Right ventricle myocardium superior (tissue), 1 donor: Measurements from ENCODE around the gene PARK7. TPM values are rescaled to one million over a fixed set of nuclear protein-coding genes. Genes with fewer than 3 reads are reported as not detected.
"Not testable (repeated sequence)": the region's sequence is repeated elsewhere in the genome, so short reads cannot be mapped to it uniquely, and the experiment has no call there.

Experiments used
- ATAC-seq: fragments of 200-7000 bp; cut with Tn5 transposase; one replicate; pipeline ENCODE4 v1.9.1; 2020; ENCODE audit warnings: mild to moderate bottlenecking; ENCODE audit not compliant: poor library complexity
- DNase-seq: peaks from one replicate; pipeline ENCODE4 v3.0.0-alpha.2; 2020
- intact Hi-C: fragments of 100-400 bp; cut with DNase I; formaldehyde crosslinking; loops from one replicate; pipeline ENCODE4 v1.11.2; 2022
- long read RNA-seq: library from polyadenylated mRNA; unstranded; transcript quantifications from one replicate; pipeline ENCODE4 v2.0.0, GENCODE V29; 2021
- total RNA-seq: library from RNA; stranded (reverse); fragmentation: NEBNext Ultra II Directional; extraction: Animal tissue kit (Norgen Biotek cat#: 25700); gene quantifications from one replicate; pipeline ENCODE4 v1.2.1, GENCODE V29; 2021
- donor health status: DM: no; HTN: yes; CAD: no; lungs with severe emphysema.

The PARK7 gene
- total RNA-seq: 361 TPM
- long read RNA-seq, transcript PARK7-201 (7 exons, 949 nt): minor isoform, 88 of 224 reads
- long read RNA-seq, transcript PARK7-209 (7 exons, 1,088 nt): major isoform, 119 of 224 reads
- long read RNA-seq, partial matches to known transcripts: 12 of 224 reads
- long read RNA-seq, other reads (novel, unspliced or antisense): 3 of 224 reads

- intact Hi-C loops: no loop called here
- peak; percentile 100 for DNase-seq
- peak; percentile 95 for ATAC-seq
Observed at GRCh38 chr1:7961216-7962013, at the start of gene PARK7. TSS of gene PARK7 (plus strand) at chr1:7961711. CDS start at chr1:7962786, 1,075 bp downstream.

DNA sequence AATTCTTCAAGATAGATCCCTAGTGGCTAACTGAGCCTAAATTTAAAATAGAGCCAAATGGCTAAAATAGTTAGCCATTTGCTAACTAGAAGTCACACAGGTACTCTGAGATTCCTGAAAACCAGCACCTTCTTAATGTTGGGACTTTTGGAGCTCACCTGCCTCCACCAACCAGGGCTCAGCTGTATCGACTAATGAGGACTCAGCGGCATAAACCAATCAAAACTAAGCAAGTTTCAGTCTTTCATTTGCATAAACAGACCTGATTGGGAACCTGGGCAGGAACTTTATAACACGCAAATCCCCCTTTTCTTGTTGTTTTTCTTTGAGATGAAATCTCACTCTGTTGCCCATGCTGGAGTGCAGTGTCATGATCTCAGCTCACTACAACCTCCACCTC lies 49.4 kb upstream of the PARK7 start:
- intact Hi-C loops: no loop called here
- ATAC-seq: no peak

DNA sequence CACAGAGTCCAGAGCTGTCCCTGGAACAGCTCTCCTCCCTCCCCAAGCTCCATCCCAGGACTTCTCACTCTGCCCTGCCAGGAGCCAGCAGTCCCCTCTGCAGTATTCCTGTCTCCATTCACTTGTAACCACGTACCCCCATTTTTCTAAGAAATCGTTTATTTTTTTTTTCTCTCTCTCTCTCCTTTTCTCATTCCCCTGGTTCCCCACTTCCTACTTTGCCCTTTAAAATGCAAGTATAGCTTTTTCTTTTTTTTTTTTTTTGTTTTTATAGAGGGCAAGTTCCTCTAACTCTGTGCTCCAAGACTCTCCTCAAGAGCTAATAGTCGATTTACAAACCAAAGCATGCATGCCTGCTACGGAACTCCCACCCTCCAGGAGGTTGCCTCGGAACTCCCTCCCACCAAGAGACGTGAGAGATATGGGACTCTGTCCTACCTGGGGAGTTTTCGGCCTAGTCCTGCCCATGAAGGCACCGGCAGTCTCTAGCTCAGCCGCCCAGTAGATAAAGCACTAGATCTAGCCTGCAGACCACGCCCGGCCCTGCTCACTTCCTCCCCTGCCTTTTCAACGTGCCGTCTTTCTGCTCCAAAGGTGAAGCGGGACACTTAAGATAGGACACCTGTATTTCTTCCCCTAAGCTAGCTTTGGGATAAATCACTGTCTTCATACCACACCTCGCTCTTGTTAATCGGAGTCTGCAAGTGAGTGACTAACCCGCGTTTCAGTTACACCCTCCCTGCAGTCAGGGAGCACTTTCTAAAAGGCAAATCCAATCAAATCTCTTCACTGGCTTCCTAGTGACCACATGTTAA lies 48.6 kb upstream of the PARK7 start:
- DNase-seq: no peak
- ATAC-seq: no peak
- intact Hi-C loops: no loop called here

More for the DNA sequence above, 49.4 kb upstream of the PARK7 start:
- no peak for DNase-seq

DNA sequence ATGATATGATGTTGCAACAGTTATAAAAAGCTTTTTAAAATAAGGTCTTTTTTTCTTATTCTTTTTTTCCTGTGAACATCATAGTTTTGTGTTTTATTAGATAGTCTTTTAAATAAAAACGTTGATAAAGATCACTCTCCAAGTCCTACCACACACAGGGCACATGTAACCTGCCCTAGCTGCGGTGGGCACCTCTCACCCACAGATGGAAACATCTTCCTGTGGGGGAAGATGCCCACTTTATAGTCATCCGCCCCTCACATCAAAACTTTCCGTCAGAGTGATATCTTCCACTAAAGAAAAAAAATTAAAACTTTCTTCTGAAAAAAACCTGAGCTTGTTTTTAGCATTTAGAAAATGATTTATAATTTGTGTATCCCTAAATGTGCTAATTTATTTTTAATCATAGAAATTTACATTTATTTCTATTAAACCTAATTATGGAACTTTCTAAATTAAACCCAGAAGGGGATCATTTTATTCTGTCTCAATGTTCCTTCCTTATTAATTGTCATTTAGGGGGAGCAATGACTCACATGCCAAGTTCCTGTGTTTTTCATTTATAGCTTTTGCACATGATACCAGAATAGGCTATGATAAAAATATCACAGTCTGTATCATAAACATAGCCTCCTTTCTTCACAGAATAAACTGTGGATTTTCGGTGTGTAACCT lies 45.5 kb upstream of the PARK7 start:
- ATAC-seq (no peak), DNase-seq (no peak)
- intact Hi-C loops: no loop called here

DNA sequence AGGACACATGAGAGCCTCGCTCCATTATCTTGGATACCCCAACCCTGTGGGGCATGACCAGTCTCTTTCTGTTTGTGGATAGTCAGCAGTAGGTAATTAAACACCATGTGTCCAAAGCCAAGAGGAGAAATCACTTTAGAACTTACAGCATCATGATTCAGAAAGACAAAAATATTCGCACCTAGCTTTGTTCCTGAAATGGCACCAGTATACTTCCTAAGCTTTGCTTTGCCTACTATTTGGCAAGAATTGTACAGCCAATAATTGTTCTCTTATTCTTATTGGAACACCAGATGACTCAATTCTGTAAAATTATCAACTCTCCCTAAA lies 45.0 kb upstream of the PARK7 start:
- intact Hi-C loops: no loop called here
- ATAC-seq: no peak
- no peak for DNase-seq

DNA sequence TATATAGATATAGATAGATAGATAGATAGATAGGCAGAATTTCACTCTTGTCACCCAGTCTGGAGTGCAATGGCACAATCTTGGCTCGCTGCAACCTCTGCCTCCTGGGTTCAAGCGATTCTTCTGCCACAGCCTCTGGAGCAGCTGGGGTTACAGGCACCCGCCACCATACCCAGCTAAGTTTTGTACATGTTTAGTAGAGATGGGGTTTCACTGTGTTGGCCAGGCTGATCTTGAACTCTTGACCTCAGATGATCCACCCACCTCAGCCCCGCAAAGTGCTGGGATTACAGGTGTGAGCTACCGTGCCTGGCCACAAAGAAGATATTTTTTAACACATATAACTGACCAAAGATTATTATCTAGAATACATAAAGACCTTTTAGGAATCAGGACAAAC lies 43.5 kb upstream of the PARK7 start:
- intact Hi-C loops, ATAC-seq, DNase-seq: not testable (repeated sequence)

DNA sequence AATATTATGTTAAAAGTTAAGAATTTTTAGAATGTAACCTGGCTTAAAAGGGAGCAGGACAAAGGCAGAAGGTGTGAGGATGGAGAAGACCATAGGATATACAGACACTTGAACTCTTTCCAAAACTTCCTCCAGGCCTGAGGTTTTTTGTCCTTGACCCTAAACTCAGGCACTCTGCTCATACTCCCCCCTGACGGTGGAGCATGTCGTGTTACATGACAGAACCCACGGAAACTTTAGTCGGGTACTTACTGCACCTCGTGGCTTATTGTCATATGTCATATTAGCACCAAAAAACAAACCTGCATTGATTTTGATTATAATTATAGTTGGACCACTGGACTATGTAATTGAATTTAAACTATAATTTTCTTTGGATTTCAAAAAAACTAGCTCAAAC lies 41.6 kb upstream of the PARK7 start:
- no peak for ATAC-seq
- no peak for DNase-seq
- intact Hi-C loops: no loop called here

DNA sequence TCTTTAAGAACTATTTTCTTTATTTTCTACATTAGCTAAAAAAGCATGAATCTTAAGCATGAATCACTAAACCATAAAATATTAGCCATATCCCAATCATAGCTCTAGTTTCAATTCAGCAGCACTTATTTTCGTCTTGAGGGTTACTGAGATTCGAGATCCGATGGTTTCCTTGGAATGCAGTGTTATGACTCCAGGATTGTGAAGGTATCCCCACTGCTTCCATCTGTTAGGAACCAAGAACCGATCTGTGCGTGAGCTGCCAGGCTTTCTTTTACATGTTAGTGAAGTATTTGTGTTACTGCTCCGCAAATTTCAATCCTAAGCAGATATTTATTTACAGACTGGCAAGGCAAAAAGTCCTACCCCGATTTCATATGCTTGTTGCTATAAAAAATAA lies 39.7 kb upstream of the PARK7 start:
- intact Hi-C loops: no loop called here
- ATAC-seq: no peak
- DNase-seq: no peak

GRCh38 chr1:7922301-7922700 lies 39.2 kb upstream of the PARK7 start:
- DNase-seq: no peak
- no peak for ATAC-seq
- intact Hi-C loops: no loop called here

GRCh38 chr1:7927061-7927460 lies 34.5 kb upstream of the PARK7 start:
- DNase-seq, ATAC-seq, intact Hi-C loops: not testable (repeated sequence)

- ATAC-seq (no peak), DNase-seq (no peak)
- intact Hi-C loops: no loop called here
Observed at GRCh38 chr1:7928247-7928646, 33.3 kb upstream of the PARK7 start.

- intact Hi-C loops: no loop called here
- DNase-seq: no peak
- ATAC-seq: no peak
Observed at GRCh38 chr1:7929637-7930036, 31.9 kb upstream of the PARK7 start.

- ATAC-seq: no peak
- intact Hi-C loops: no loop called here
Observed at GRCh38 chr1:7930645-7931445, 30.7 kb upstream of the PARK7 start.

DNA sequence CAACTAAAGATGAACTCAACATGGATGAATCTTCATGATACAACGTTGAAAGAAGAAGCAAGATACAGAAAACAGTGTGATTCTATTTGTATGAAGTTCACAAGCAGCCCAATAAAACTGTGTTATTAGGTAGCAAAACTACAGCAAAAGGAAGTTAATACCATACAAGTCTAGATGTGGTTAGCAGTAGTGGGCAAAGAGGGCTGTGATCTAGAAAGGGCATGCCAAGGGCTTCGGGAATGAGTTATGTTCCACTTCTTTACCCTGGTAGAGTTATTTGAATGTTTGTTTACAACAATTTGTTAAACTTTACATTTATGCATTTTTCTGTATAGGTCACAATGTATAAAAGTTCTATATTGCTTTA lies 30.1 kb upstream of the PARK7 start:
- DNase-seq (no peak), ATAC-seq (no peak)
- intact Hi-C loops: no loop called here

More at GRCh38 chr1:7930645-7931445, 30.7 kb upstream of the PARK7 start:
- no peak for DNase-seq

DNA sequence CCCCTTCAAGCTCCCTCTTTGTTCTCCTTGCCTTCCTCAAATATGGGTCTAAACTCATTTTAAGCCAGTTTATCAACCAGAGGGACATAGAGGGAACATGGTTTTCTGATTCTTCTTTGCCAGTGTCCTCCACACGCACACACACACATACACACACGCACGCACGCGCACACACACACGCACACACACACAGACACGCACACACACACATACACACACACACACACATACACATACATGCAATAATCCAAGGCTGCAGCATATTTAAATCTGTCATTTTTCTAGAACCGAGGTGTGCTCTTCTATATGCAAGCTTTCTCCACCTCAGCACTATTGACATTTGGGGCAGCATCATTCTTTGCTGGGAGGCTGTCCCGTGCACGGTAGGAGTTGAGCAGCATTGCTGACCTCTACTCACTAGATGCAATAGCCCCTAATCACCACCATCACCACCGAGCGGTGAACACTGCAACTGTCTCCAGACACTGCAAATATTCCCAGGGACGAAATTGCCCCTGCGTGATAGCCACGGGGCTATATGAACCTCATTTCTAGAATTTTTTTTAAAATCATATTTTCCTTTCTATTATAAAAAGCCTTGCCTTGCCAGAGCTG lies 28.9 kb upstream of the PARK7 start:
- intact Hi-C loops: no loop called here
- ATAC-seq (no peak), DNase-seq (no peak)

DNA sequence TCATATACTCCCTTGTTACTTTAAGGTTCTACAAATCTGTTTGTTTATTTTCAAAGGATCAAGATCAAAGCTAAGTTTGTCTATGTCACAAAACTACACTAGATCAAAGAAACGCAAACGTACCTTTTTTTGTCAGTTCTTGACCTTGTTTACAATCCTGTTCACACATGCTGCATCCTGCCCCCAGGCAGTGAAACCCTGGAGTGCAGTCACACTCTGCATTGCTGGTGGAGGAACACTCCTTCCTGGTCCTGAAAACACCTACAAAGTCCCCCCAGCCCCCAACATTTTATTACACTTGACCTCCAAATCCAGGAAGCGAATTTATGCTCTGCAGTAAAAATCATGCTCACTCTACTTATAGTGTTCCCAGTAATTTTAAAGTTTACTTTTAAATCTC lies 23.4 kb upstream of the PARK7 start:
- DNase-seq (no peak), ATAC-seq (no peak)
- intact Hi-C loops: no loop called here

- ATAC-seq (no peak), DNase-seq (no peak)
- intact Hi-C loops: no loop called here
Observed at GRCh38 chr1:7940034-7940433, 21.5 kb upstream of the PARK7 start.

DNA sequence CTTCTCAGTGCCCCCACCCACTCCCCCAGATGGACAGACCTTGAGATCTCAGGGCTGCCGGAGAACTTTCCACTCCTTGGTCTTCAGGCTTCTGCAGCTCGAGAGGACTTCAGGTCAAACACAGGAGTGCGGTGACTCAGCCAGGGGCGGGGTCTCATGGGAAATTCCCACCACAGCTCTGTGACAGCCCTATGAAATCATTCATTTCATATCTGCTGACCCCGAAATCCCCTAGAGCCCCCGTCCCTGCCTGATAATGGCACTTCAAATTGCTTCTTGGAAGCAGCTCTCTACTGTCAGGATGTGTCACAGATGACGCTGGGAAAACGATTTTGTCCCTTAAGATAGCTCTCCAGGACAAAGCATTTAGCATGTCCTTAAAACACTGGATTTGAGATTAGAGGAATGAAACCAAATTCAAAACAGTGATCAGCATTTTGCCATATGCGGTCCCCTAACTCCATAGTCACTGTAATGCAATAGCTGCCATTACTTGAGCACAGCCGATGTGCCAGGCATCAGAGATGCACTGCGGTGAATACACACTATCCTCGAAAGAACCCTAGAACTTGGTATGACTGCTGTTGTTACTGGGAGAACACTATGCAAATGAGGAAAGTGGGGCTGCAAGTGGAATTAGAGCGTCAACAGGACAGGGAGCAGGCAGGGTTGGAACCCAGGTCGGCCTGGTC lies 20.6 kb upstream of the PARK7 start, which contains the start of gene TNFRSF9:
Gene TNFRSF9 (minus strand): TSS at position 95 of the 692 bp plus-strand sequence. CDS start 845 bp downstream, outside the sequence.
- ATAC-seq (no peak), DNase-seq (no peak)
- intact Hi-C loops: no loop called here
